Panc1 (cell line): Measurements from ENCODE around the gene MYO1B. TPM values are rescaled to one million over a fixed set of nuclear protein-coding genes. Genes with fewer than 3 reads are reported as not detected.
A peak's percentile ranks its signal among the peaks of the same experiment; 100 is the strongest.

Source experiments
- ATAC-seq: fragments of 200-7000 bp; cut with Tn5 transposase; 2 replicates; pipeline ENCODE4 v1.9.1; 2020; ENCODE audit warnings: mild to moderate bottlenecking, moderate library complexity
- BruUV-seq: library from RNA; stranded (reverse); fragments of 400-500 nt; replicated peaks from 2 replicates; lab custom pipeline; 2021; lab: Mats Ljungman, UMichigan
- CTCF ChIA-PET: fragments of 300-600 bp; sonication (Branson Sonifier 250); formaldehyde crosslinking; loops from one replicate; lab custom pipeline; 2022; ENCODE audit warnings: antibody characterized with exemption; lab: Charles Lee
- POLR2A ChIA-PET: fragments of 300-600 bp; sonication (Branson Sonifier 250); formaldehyde crosslinking; loops from one replicate; lab custom pipeline; 2022; ENCODE audit warnings: antibody characterized with exemption; lab: Charles Lee
- DNase-seq: peaks from one replicate; pipeline ENCODE4 v3.0.0-alpha.2; 2010; ENCODE audit warnings: low read depth, low spot score
- H3K27ac ChIP-seq: 2 replicates; pipeline ENCODE4 v1.5.1; 2011; ENCODE audit warnings: mild to moderate bottlenecking, low read length, inconsistent platforms
- H3K27me3 ChIP-seq: fragments of 200-500 bp; sonication (Bioruptor generic); 2 replicates; pipeline ENCODE4 v1.6.0; 2014; ENCODE audit warnings: low read length, inconsistent platforms; ENCODE audit not compliant: control insufficient read depth, insufficient read depth
- H3K36me3 ChIP-seq: fragments of 200-500 bp; sonication (Bioruptor generic); 2 replicates; pipeline ENCODE4 v1.5.1; 2014; ENCODE audit warnings: inconsistent platforms, mild to moderate bottlenecking, low read length, moderate library complexity; ENCODE audit not compliant: control insufficient read depth, insufficient read depth
- H3K4me1 ChIP-seq: 2 replicates; pipeline ENCODE4 v1.5.1; 2011; ENCODE audit warnings: inconsistent platforms, mild to moderate bottlenecking, low read length, moderate library complexity; ENCODE audit not compliant: control insufficient read depth, insufficient read depth
- H3K4me3 ChIP-seq, 2 experiments: 2 replicates each; pipeline ENCODE4 v1.5.1; 2011 to 2012; ENCODE audit warnings: low read depth in 2 of 2, low read length in 2 of 2, mild to moderate bottlenecking in 2 of 2, inconsistent platforms in 1 of 2, moderate library complexity in 1 of 2
- H3K9me3 ChIP-seq: fragments of 200-500 bp; sonication (Bioruptor generic); 2 replicates; pipeline ENCODE4 v1.5.1; 2014; ENCODE audit warnings: low read depth, mild to moderate bottlenecking, inconsistent platforms, low read length, moderate library complexity; ENCODE audit not compliant: control insufficient read depth, insufficient read depth
- POLR2AphosphoS5 ChIP-seq: IDR thresholded peaks from 2 replicates; pipeline ENCODE4 v1.6.1; 2012; ENCODE audit warnings: mild to moderate bottlenecking, low read depth, low read length, moderate library complexity
- REST ChIP-seq, 2 experiments: IDR thresholded peaks; 2 replicates each; pipeline ENCODE4 v1.6.1; 2011 to 2012; ENCODE audit warnings: low read depth in 2 of 2, control low read depth in 1 of 2, low read length in 1 of 2, mild to moderate bottlenecking in 1 of 2, moderate library complexity in 1 of 2; ENCODE audit not compliant: insufficient read depth in 1 of 2
- SIN3A ChIP-seq: IDR thresholded peaks from 2 replicates; pipeline ENCODE4 v1.6.1; 2012; ENCODE audit warnings: low read depth, mild to moderate bottlenecking, low read length, moderate library complexity, borderline replicate concordance; ENCODE audit not compliant: insufficient read depth
- TCF7L2 ChIP-seq: IDR thresholded peaks from 2 replicates; pipeline ENCODE4 v1.6.1; 2011; ENCODE audit warnings: mild to moderate bottlenecking, low read depth, low read length, inconsistent platforms
- in situ Hi-C: cut with HindIII; loops from 2 replicates; pipeline ENCODE4 v1.10.0; 2016; ENCODE audit warnings: low sequenced_read_pairs, low pct_unique_long_range_greater_than_20kb
- intact Hi-C: fragments of 100-400 bp; cut with micrococcal nuclease; formaldehyde crosslinking; loops from one replicate; pipeline ENCODE4 v1.10.0; 2022; ENCODE audit not compliant: unreplicated experiment
- total RNA-seq: library from RNA; stranded (reverse); gene quantifications from one replicate; pipeline ENCODE4 v1.2.1, GENCODE V29; 2021; ENCODE audit not compliant: unreplicated experiment
- TF ChIP-seq, protein P1 (sequence below): fragments of 450-650 bp; IDR thresholded peaks from 2 replicates; pipeline ENCODE4 v1.5.1; 2017; ENCODE audit warnings: mild to moderate bottlenecking

The MYO1B gene
- total RNA-seq, 1 experiment from 2014 or later: 51.5 TPM

DNA sequence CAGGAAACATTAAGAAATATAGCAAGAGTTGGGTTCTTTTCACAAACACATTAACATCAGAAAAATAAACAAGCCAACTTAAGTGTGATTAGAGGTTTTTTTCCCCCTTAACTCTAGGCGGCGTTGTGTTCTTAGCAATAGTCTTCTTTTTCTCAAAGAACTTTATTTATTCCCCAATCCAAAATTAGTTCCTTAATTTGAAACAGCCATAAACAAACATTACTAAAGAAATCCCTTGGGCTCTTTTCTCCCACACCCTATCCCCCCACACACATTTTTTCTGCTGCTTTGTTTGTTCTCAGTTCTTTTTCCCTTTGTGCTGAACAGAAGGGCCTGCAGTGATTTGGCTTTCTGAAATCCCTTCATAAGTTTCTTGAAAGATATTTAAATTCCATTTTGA, 13.2 kb upstream of the MYO1B start:
- intact Hi-C loops: no loop called here
- Histone ChIP-seq H3K27me3 (no peaks in the 10 kb centered on the region), H3K36me3 (no peaks in the 10 kb centered on the region), H3K9me3 (peaks cover 8% of the 10 kb centered on the region; the same call in 1 of the 2 replicates), H3K4me1 (no peaks in the 10 kb centered on the region), H3K27ac (no peak overlapping the region), H3K4me3 (no peak overlapping the region)
- BruUV-seq: no TSS peak
- ATAC-seq: no peak
- in situ Hi-C loops: no loop called here
- ChIA-PET CTCF (no interaction called here), POLR2A (interaction anchor here (0.6 kb wide), 1 partner anchor 104 kb away, joined by 3 read pairs; no protein-coding TSS in a partner anchor)
- TF ChIP-seq REST (IDR thresholded peaks at IDR 0.05; ENCODE audit: insufficient read depth in 1 of 2, low read depth in 2 of 2, low read length in 1 of 2): no peak
- TF ChIP-seq POLR2AphosphoS5: no peak
- no peak for TF ChIP-seq SIN3A
- no peak for TF ChIP-seq TCF7L2
- TF ChIP-seq, protein P1, sequence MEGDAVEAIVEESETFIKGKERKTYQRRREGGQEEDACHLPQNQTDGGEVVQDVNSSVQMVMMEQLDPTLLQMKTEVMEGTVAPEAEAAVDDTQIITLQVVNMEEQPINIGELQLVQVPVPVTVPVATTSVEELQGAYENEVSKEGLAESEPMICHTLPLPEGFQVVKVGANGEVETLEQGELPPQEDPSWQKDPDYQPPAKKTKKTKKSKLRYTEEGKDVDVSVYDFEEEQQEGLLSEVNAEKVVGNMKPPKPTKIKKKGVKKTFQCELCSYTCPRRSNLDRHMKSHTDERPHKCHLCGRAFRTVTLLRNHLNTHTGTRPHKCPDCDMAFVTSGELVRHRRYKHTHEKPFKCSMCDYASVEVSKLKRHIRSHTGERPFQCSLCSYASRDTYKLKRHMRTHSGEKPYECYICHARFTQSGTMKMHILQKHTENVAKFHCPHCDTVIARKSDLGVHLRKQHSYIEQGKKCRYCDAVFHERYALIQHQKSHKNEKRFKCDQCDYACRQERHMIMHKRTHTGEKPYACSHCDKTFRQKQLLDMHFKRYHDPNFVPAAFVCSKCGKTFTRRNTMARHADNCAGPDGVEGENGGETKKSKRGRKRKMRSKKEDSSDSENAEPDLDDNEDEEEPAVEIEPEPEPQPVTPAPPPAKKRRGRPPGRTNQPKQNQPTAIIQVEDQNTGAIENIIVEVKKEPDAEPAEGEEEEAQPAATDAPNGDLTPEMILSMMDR: peak; percentile 35; the same call in 1 of the 2 replicates
- DNase-seq: no peak

DNA sequence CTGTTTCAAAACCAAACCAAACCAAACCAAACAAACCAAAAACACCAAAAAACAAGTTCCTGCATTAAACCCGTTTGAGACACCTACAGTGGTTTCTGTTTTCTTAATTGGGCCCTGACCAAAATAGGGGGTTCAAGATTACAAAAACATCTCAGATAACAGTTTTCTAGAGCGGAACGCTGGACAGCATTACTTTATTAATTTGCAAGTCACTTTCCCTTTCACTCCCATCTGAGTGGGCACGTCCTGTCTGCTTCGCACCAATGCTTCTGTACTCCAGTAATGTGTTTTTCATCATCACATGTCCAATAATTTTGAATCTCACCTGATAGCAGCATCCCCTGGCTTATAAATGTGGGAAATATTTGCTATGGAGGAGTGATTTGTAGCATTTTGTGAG, 11.7 kb upstream of the MYO1B start:
- CTCF ChIA-PET: no interaction called here
- H3K27ac ChIP-seq: no peak overlapping the region
- BruUV-seq: no TSS peak
- POLR2A ChIA-PET: no interaction called here
- TF ChIP-seq, protein P1: no peak
- TF ChIP-seq SIN3A (no peak), POLR2AphosphoS5 (no peak), TCF7L2 (no peak), REST (IDR thresholded peaks at IDR 0.05; ENCODE audit: insufficient read depth in 1 of 2, low read depth in 2 of 2, low read length in 1 of 2) (no peak)
- H3K4me1 ChIP-seq: no peaks in the 10 kb centered on the region
- intact Hi-C loops (no loop called here), in situ Hi-C loops (no loop called here)
- H3K4me3 ChIP-seq: no peak overlapping the region
- no peak for ATAC-seq
- DNase-seq: no peak
- peaks cover 8% of the 10 kb centered on the region; the same call in 1 of the 2 replicates for H3K9me3 ChIP-seq
- no peaks in the 10 kb centered on the region for H3K36me3 ChIP-seq
- no peaks in the 10 kb centered on the region for H3K27me3 ChIP-seq
